ENCODE data around the gene LEPR.
"Not testable (repeated sequence)": the region's sequence is repeated elsewhere in the genome, so short reads cannot be mapped to it uniquely, and the experiment has no call there.

LEPR gene

DNA sequence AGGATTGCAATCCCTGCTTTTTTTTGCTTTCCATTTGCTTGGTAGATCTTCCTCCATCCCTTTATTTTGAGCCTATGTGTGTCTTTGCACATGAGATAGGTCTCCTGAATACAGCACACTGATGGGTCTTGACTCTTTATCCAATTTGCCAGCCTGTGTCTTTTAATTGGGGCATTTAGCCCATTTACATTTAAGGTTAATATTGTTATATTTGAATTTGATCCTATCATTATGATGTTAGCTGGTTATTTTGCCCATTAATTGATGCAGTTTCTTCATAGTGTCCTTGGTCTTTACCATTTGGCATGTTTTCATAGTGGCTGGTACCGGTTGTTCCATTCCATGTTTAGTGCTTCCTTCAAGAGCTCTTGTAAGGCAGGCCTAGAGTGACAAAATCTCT lies 45.4 kb downstream of the LEPR start:
- H3K27ac Mint-ChIP-seq; H3K4me1 Mint-ChIP-seq (ENCODE audit: low read depth); H3K9me3 Mint-ChIP-seq; H3K36me3 Mint-ChIP-seq (ENCODE audit: low read depth); H3K4me3 Mint-ChIP-seq: not testable (repeated sequence)
- peaks cover 11% of the 10 kb centered on the region for H3K27me3 Mint-ChIP-seq (ENCODE audit: low read depth)

DNA sequence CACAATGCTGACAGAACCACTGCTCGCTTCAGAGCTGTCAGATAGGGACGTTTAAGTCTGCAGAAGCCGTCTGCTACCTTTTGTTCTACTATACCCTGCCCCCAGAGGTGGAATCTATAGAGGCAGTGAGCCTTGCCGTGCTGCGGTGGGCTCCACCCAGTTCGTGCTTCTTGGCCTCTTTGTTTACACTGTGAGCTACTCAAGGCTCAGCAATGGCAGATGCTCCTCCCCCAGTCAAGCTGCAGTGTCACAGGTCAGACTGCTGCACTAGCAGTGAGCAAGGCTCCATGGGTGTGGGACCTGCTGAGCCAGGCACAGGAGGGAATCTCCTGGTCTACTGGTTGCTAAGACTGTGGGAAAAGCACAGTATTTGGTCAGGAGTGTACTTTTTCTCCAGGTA lies 47.1 kb downstream of the LEPR start:
- Mint-ChIP-seq H3K27ac (no peak overlapping the region), H3K27me3 (ENCODE audit: low read depth) (peaks cover 17% of the 10 kb centered on the region), H3K4me1 (ENCODE audit: low read depth) (no peaks in the 10 kb centered on the region), H3K9me3 (no peaks in the 10 kb centered on the region), H3K4me3 (no peak overlapping the region), H3K36me3 (ENCODE audit: low read depth) (peaks cover 2% of the 10 kb centered on the region)

DNA sequence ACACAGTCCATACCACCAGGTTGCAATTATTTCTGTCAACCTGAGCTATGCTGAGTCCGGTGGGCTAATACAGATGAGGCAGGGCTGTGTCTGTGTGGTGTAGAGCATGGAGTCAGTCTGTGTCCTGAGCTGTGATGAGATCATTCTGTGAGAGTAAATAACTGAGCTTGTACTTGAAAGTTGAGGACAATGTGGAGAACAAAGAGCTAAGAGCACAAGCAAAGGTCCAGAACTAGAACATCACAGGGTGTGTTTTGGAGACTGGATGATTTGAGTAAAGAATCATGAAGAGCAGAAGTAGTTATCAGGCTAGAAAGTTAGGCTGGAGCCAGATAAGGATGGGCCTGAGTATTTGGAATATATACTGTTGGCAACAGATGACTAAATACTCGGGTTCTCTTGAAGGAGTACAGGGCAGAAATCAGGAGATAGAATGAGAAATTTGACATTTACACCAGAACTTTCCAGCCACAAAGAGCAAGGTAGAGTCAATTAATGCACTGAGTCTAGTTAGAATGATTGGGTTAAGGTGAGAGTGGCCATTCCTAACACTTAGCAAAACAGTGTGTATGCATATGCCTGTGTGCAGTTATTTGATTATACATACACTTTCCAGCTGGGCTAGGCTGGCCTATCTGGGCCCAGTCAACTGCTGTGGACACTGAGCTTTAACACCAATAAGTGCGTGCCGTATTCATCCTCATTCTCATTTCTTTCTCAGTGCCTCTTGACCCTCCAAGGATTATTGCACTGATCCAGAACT lies 48.8 kb downstream of the LEPR start:
- Mint-ChIP-seq H3K27me3 (ENCODE audit: low read depth) (peaks cover 17% of the 10 kb centered on the region), H3K4me3 (no peak overlapping the region), H3K36me3 (ENCODE audit: low read depth) (peaks cover 2% of the 10 kb centered on the region), H3K4me1 (ENCODE audit: low read depth) (no peaks in the 10 kb centered on the region), H3K9me3 (no peaks in the 10 kb centered on the region), H3K27ac (no peak overlapping the region)

DNA sequence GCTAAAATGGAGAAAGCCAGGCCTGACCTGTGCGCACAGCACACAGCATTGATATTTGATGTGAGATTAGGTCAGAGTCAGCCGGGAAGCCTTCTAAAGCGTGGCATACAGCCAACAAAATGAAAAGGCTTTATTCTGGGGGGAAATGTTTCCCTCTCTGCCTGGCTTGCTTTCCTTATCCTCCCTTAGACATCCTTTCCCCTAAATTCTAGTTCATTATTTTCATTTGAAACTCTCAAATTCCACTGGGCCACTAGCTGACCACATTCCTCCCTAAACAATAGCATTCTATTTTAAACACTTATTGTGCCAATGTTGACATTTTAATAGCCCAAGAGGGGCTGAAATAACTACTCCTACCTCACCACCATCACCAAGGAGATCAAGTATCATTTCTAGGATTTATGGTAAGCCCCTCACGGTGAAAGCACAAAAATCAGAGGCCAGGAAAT lies 49.4 kb downstream of the LEPR start:
- Mint-ChIP-seq H3K9me3 (no peaks in the 10 kb centered on the region), H3K4me1 (ENCODE audit: low read depth) (no peaks in the 10 kb centered on the region), H3K27ac (no peak overlapping the region), H3K36me3 (ENCODE audit: low read depth) (peaks cover 1% of the 10 kb centered on the region), H3K4me3 (no peak overlapping the region), H3K27me3 (ENCODE audit: low read depth) (peaks cover 16% of the 10 kb centered on the region)

Data from T-helper 1 cell treated with Interleukin-12 subunit alpha and Interleukin-12 subunit beta and Interleukin-4 antibody, amounts not matched to agents 30 μg/mL and 1 μg/mL, for 36 hours (primary cell).